Memory B cell (primary cell): Measurements from ENCODE around the gene CAMK1D.

Source experiments
- ATAC-seq: fragments of 150-1000 bp; cut with Tn5 transposase; 2 replicates; pipeline ENCODE4 v1.10.0; 2021; ENCODE audit warnings: low read depth, mild to moderate bottlenecking, moderate library complexity
- DNase-seq, 2 donors: peaks; one replicate each; pipeline ENCODE4 v3.0.0; 2022; ENCODE audit warnings: low spot score in 2 of 2
- H3K27ac Mint-ChIP-seq: one replicate; pipeline ENCODE4 v1.8.0; 2022; ENCODE audit warnings: mild to moderate bottlenecking, moderate library complexity, mixed read lengths
- H3K27me3 Mint-ChIP-seq: one replicate; pipeline ENCODE4 v1.8.0; 2022; ENCODE audit warnings: mixed read lengths
- H3K36me3 Mint-ChIP-seq: one replicate; pipeline ENCODE4 v1.8.0; 2022; ENCODE audit warnings: mild to moderate bottlenecking, mixed read lengths
- H3K4me1 Mint-ChIP-seq: one replicate; pipeline ENCODE4 v1.8.0; 2022; ENCODE audit warnings: mixed read lengths
- H3K4me3 Mint-ChIP-seq: one replicate; pipeline ENCODE4 v1.8.0; 2022; ENCODE audit warnings: mild to moderate bottlenecking, moderate library complexity, mixed read lengths
- H3K9me3 Mint-ChIP-seq: one replicate; pipeline ENCODE4 v1.8.0; 2022; ENCODE audit warnings: mixed read lengths

CAMK1D gene

GRCh38 chr10:12448340-12448728 is 99.0 kb downstream of the CAMK1D start:
- Mint-ChIP-seq H3K27ac (peak overlapping the region; percentile 92), H3K27me3 (no peaks in the 10 kb centered on the region), H3K4me1 (peaks cover 51% of the 10 kb centered on the region), H3K36me3 (peaks cover 2% of the 10 kb centered on the region), H3K9me3 (no peaks in the 10 kb centered on the region), H3K4me3 (peak overlapping the region; percentile 14)
- DNase-seq = no peak
- peak; percentile 5 for ATAC-seq

GRCh38 chr10:12448729-12449391 is 99.5 kb downstream of the CAMK1D start:
- Mint-ChIP-seq H3K36me3 (peaks cover 2% of the 10 kb centered on the region), H3K9me3 (no peaks in the 10 kb centered on the region), H3K4me3 (peak overlapping the region; percentile 39), H3K27me3 (no peaks in the 10 kb centered on the region), H3K27ac (peak overlapping the region; percentile 92), H3K4me1 (peaks cover 51% of the 10 kb centered on the region)
- peak; percentile 95 for ATAC-seq
- DNase-seq = peak in 1 of 2 donors; percentile 21

- Mint-ChIP-seq H3K4me3 (no peak overlapping the region), H3K27me3 (no peaks in the 10 kb centered on the region), H3K9me3 (no peaks in the 10 kb centered on the region), H3K36me3 (peaks cover 8% of the 10 kb centered on the region), H3K4me1 (peaks cover 28% of the 10 kb centered on the region), H3K27ac (no peak overlapping the region)
- DNase-seq (no peak), ATAC-seq (no peak)
Measured at GRCh38 chr10:12455318-12455717, 106.0 kb downstream of the CAMK1D start.

- Mint-ChIP-seq H3K9me3 (no peaks in the 10 kb centered on the region), H3K36me3 (peaks cover 8% of the 10 kb centered on the region), H3K27me3 (no peaks in the 10 kb centered on the region), H3K4me1 (peaks cover 23% of the 10 kb centered on the region), H3K4me3 (no peak overlapping the region), H3K27ac (no peak overlapping the region)
- DNase-seq = no peak
- ATAC-seq = no peak
Measured at GRCh38 chr10:12455766-12456165, 106.4 kb downstream of the CAMK1D start.

GRCh38 chr10:12459340-12459739 is 110.0 kb downstream of the CAMK1D start:
- Mint-ChIP-seq H3K27me3 (no peaks in the 10 kb centered on the region), H3K9me3 (no peaks in the 10 kb centered on the region), H3K36me3 (peaks cover 12% of the 10 kb centered on the region), H3K4me3 (no peak overlapping the region), H3K4me1 (peaks cover 34% of the 10 kb centered on the region), H3K27ac (no peak overlapping the region)
- ATAC-seq (no peak), DNase-seq (no peak)

- Mint-ChIP-seq H3K27me3 (no peaks in the 10 kb centered on the region), H3K4me3 (no peak overlapping the region), H3K27ac (no peak overlapping the region), H3K36me3 (peaks cover 12% of the 10 kb centered on the region), H3K9me3 (no peaks in the 10 kb centered on the region), H3K4me1 (peaks cover 34% of the 10 kb centered on the region)
- ATAC-seq (no peak), DNase-seq (no peak)
Measured at GRCh38 chr10:12459762-12460161, 110.4 kb downstream of the CAMK1D start.

GRCh38 chr10:12463459-12463838 is 114.1 kb downstream of the CAMK1D start:
- H3K9me3 Mint-ChIP-seq = no peaks in the 10 kb centered on the region
- H3K4me1 Mint-ChIP-seq = peaks cover 31% of the 10 kb centered on the region
- peak overlapping the region; percentile 6 for H3K27ac Mint-ChIP-seq
- DNase-seq (no peak), ATAC-seq (no peak)
- no peaks in the 10 kb centered on the region for H3K27me3 Mint-ChIP-seq
- no peak overlapping the region for H3K4me3 Mint-ChIP-seq
- H3K36me3 Mint-ChIP-seq = peaks cover 7% of the 10 kb centered on the region

GRCh38 chr10:12465385-12466136 is 116.2 kb downstream of the CAMK1D start:
- Mint-ChIP-seq H3K4me1 (peaks cover 39% of the 10 kb centered on the region), H3K27me3 (no peaks in the 10 kb centered on the region), H3K9me3 (no peaks in the 10 kb centered on the region), H3K4me3 (no peak overlapping the region), H3K36me3 (peaks cover 5% of the 10 kb centered on the region), H3K27ac (peak overlapping the region; percentile 68)
- DNase-seq = no peak
- ATAC-seq = no peak

GRCh38 chr10:12466704-12467305 is 117.5 kb downstream of the CAMK1D start:
- Mint-ChIP-seq H3K4me3 (peak overlapping the region; percentile 5), H3K27me3 (no peaks in the 10 kb centered on the region), H3K36me3 (peaks cover 2% of the 10 kb centered on the region), H3K4me1 (peaks cover 38% of the 10 kb centered on the region), H3K9me3 (no peaks in the 10 kb centered on the region), H3K27ac (peak overlapping the region; percentile 63)
- DNase-seq (no peak), ATAC-seq (no peak)

- peaks cover 35% of the 10 kb centered on the region for H3K4me1 Mint-ChIP-seq
- H3K27me3 Mint-ChIP-seq = no peaks in the 10 kb centered on the region
- H3K9me3 Mint-ChIP-seq = no peaks in the 10 kb centered on the region
- no peak overlapping the region for H3K4me3 Mint-ChIP-seq
- no peak for DNase-seq
- H3K36me3 Mint-ChIP-seq = peaks cover 4% of the 10 kb centered on the region
- H3K27ac Mint-ChIP-seq = no peak overlapping the region
- ATAC-seq = no peak
Measured at GRCh38 chr10:12469345-12469744, 120.0 kb downstream of the CAMK1D start.

- no peak overlapping the region for H3K4me3 Mint-ChIP-seq
- H3K36me3 Mint-ChIP-seq = peaks cover 14% of the 10 kb centered on the region
- DNase-seq = no peak
- peak overlapping the region; percentile 56 for H3K27ac Mint-ChIP-seq
- no peak for ATAC-seq
- H3K27me3 Mint-ChIP-seq = no peaks in the 10 kb centered on the region
- H3K9me3 Mint-ChIP-seq = no peaks in the 10 kb centered on the region
- H3K4me1 Mint-ChIP-seq = peaks cover 41% of the 10 kb centered on the region
Measured at GRCh38 chr10:12470719-12471118, 121.4 kb downstream of the CAMK1D start.

- ATAC-seq (no peak), DNase-seq (no peak)
- H3K27ac Mint-ChIP-seq = peak overlapping the region; percentile 64
- no peaks in the 10 kb centered on the region for H3K27me3 Mint-ChIP-seq
- H3K4me1 Mint-ChIP-seq = peaks cover 38% of the 10 kb centered on the region
- H3K36me3 Mint-ChIP-seq = peaks cover 14% of the 10 kb centered on the region
- no peaks in the 10 kb centered on the region for H3K9me3 Mint-ChIP-seq
- no peak overlapping the region for H3K4me3 Mint-ChIP-seq
Measured at GRCh38 chr10:12471135-12471534, 121.8 kb downstream of the CAMK1D start.

- Mint-ChIP-seq H3K4me3 (no peak overlapping the region), H3K36me3 (peaks cover 22% of the 10 kb centered on the region), H3K9me3 (no peaks in the 10 kb centered on the region), H3K27ac (peak overlapping the region; percentile 32), H3K27me3 (no peaks in the 10 kb centered on the region), H3K4me1 (peaks cover 43% of the 10 kb centered on the region)
- no peak for DNase-seq
- ATAC-seq = no peak
Measured at GRCh38 chr10:12473491-12473890, 124.1 kb downstream of the CAMK1D start.

GRCh38 chr10:12474727-12475412 is 125.5 kb downstream of the CAMK1D start:
- Mint-ChIP-seq H3K9me3 (no peaks in the 10 kb centered on the region), H3K27ac (peak overlapping the region; percentile 46), H3K27me3 (no peaks in the 10 kb centered on the region), H3K4me3 (no peak overlapping the region), H3K4me1 (peaks cover 46% of the 10 kb centered on the region), H3K36me3 (peaks cover 24% of the 10 kb centered on the region)
- no peak for ATAC-seq
- DNase-seq = no peak
